Measurements from ENCODE around the gene EPS8. TPM values are rescaled to one million over a fixed set of nuclear protein-coding genes. Genes with fewer than 3 reads are reported as not detected.

Gene EPS8
- total RNA-seq, 1 experiment from 2014 or later: 97.5 TPM

GRCh38 chr12:15632708-15633107 is 156.5 kb downstream of the EPS8 start:
- Mint-ChIP-seq H3K27ac (ENCODE audit: unreplicated experiment) (peak overlapping the region; percentile 71), H3K9me3 (ENCODE audit: low read depth, unreplicated experiment) (no peaks in the 10 kb centered on the region), H3K27me3 (ENCODE audit: unreplicated experiment) (no peaks in the 10 kb centered on the region), H3K36me3 (ENCODE audit: insufficient read depth, unreplicated experiment) (peaks cover 39% of the 10 kb centered on the region), H3K4me3 (ENCODE audit: low read depth, unreplicated experiment) (no peak overlapping the region), H3K4me1 (ENCODE audit: low read depth, unreplicated experiment) (peaks cover 72% of the 10 kb centered on the region)
- no TSS peak for BruUV-seq (replicated peaks)
- intact Hi-C loops (cut with micrococcal nuclease; ENCODE audit: unreplicated experiment): no loop called here
- DNase-seq: peak; percentile 6
- CTCF ChIA-PET: no interaction called here
- no peak for TF ChIP-seq CTCF (IDR thresholded peaks at IDR 0.05; ENCODE audit: unreplicated experiment)

GRCh38 chr12:15631007-15631715 is 158.0 kb downstream of the EPS8 start:
- no peak overlapping the region for H3K4me3 Mint-ChIP-seq (ENCODE audit: low read depth, unreplicated experiment)
- no TSS peak for BruUV-seq (replicated peaks)

GRCh38 chr12:15629761-15630160 is 159.4 kb downstream of the EPS8 start:
- H3K4me1 Mint-ChIP-seq (ENCODE audit: low read depth, unreplicated experiment): peaks cover 80% of the 10 kb centered on the region
- intact Hi-C loops (cut with micrococcal nuclease; ENCODE audit: unreplicated experiment): loop anchor here (2.0 kb wide), 1 partner anchor 39 kb away; no protein-coding TSS in a partner anchor

More at GRCh38 chr12:15631007-15631715, 158.0 kb downstream of the EPS8 start:
- Mint-ChIP-seq H3K36me3 (ENCODE audit: insufficient read depth, unreplicated experiment) (peaks cover 39% of the 10 kb centered on the region), H3K27ac (ENCODE audit: unreplicated experiment) (peak overlapping the region; percentile 91), H3K4me1 (ENCODE audit: low read depth, unreplicated experiment) (peaks cover 73% of the 10 kb centered on the region), H3K9me3 (ENCODE audit: low read depth, unreplicated experiment) (no peaks in the 10 kb centered on the region), H3K27me3 (ENCODE audit: unreplicated experiment) (no peaks in the 10 kb centered on the region)
- DNase-seq: no peak
- TF ChIP-seq CTCF (IDR thresholded peaks at IDR 0.05; ENCODE audit: unreplicated experiment): no peak
- intact Hi-C loops (cut with micrococcal nuclease; ENCODE audit: unreplicated experiment): no loop called here
- CTCF ChIA-PET: interaction anchor here (0.8 kb wide), 1 partner anchor 35 kb away, joined by 3 read pairs; no protein-coding TSS in a partner anchor

GRCh38 chr12:15629108-15629507 is 160.1 kb downstream of the EPS8 start:
- CTCF ChIA-PET: interaction anchor here (1.5 kb wide), 1 partner anchor 32 kb away, joined by 4 read pairs; no protein-coding TSS in a partner anchor
- intact Hi-C loops (cut with micrococcal nuclease; ENCODE audit: unreplicated experiment): loop anchor here (2.0 kb wide), 1 partner anchor 38 kb away; no protein-coding TSS in a partner anchor
- peak overlapping the region; percentile 91 for H3K27ac Mint-ChIP-seq (ENCODE audit: unreplicated experiment)
- peaks cover 44% of the 10 kb centered on the region for H3K36me3 Mint-ChIP-seq (ENCODE audit: insufficient read depth, unreplicated experiment)
- no TSS peak for BruUV-seq (replicated peaks)
- no peaks in the 10 kb centered on the region for H3K27me3 Mint-ChIP-seq (ENCODE audit: unreplicated experiment)
- no peaks in the 10 kb centered on the region for H3K9me3 Mint-ChIP-seq (ENCODE audit: low read depth, unreplicated experiment)
- TF ChIP-seq CTCF (IDR thresholded peaks at IDR 0.05; ENCODE audit: unreplicated experiment): no peak
- DNase-seq: peak; percentile 75
- H3K4me3 Mint-ChIP-seq (ENCODE audit: low read depth, unreplicated experiment): no peak overlapping the region
- H3K4me1 Mint-ChIP-seq (ENCODE audit: low read depth, unreplicated experiment): peaks cover 80% of the 10 kb centered on the region

More at GRCh38 chr12:15629761-15630160, 159.4 kb downstream of the EPS8 start:
- Mint-ChIP-seq H3K4me3 (ENCODE audit: low read depth, unreplicated experiment) (peak overlapping the region; percentile 8), H3K36me3 (ENCODE audit: insufficient read depth, unreplicated experiment) (peaks cover 44% of the 10 kb centered on the region), H3K9me3 (ENCODE audit: low read depth, unreplicated experiment) (no peaks in the 10 kb centered on the region), H3K27me3 (ENCODE audit: unreplicated experiment) (no peaks in the 10 kb centered on the region), H3K27ac (ENCODE audit: unreplicated experiment) (peak overlapping the region; percentile 91)
- CTCF ChIA-PET: no interaction called here
- BruUV-seq (replicated peaks): no TSS peak
- no peak for DNase-seq
- TF ChIP-seq CTCF (IDR thresholded peaks at IDR 0.05; ENCODE audit: unreplicated experiment): no peak

All from Calu3 (cell line).